OCI-LY7 (cell line): Measurements from ENCODE around the gene TNIK. TPM values are rescaled to one million over a fixed set of nuclear protein-coding genes. Genes with fewer than 3 reads are reported as not detected.

ENCODE experiments used
- BruUV-seq: library from RNA; stranded (reverse); fragments of 400-500 nt; replicated peaks from 2 replicates; lab custom pipeline; 2021; lab: Mats Ljungman, UMichigan
- CTCF ChIA-PET: fragments of 300-600 bp; sonication (Branson Sonifier 250); formaldehyde crosslinking; loops from one replicate; lab custom pipeline; 2022; ENCODE audit warnings: antibody characterized with exemption; ENCODE audit not compliant: unreplicated experiment; lab: Charles Lee
- POLR2A ChIA-PET: fragments of 300-600 bp; sonication (Branson Sonifier 250); formaldehyde crosslinking; loops from one replicate; lab custom pipeline; 2022; ENCODE audit warnings: antibody characterized with exemption; lab: Charles Lee
- DNase-seq: peaks from one replicate; pipeline ENCODE4 v3.0.0-alpha.2; 2015; ENCODE audit warnings: low spot score
- H2AFZ ChIP-seq: fragments of 200-600 bp; sonication (generic), shearing (Covaris generic); 2 replicates; pipeline ENCODE4 v1.6.1; 2014; ENCODE audit warnings: mild to moderate bottlenecking, antibody characterized with exemption, low read length, moderate library complexity
- H3K27ac ChIP-seq: fragments of 200-600 bp; sonication (generic); 2 replicates; pipeline ENCODE4 v1.5.1; 2014; ENCODE audit warnings: mixed run types, low read depth, mild to moderate bottlenecking, moderate library complexity, low read length, inconsistent platforms; ENCODE audit not compliant: poor library complexity, severe bottlenecking
- H3K36me3 ChIP-seq: fragments of 200-600 bp; sonication (generic); 2 replicates; pipeline ENCODE4 v1.6.1; 2014; ENCODE audit warnings: mild to moderate bottlenecking, antibody characterized with exemption, low read length, moderate library complexity, mixed read lengths; ENCODE audit not compliant: insufficient read depth
- H3K4me1 ChIP-seq: fragments of 200-600 bp; sonication (generic); 2 replicates; pipeline ENCODE4 v1.5.1; 2014; ENCODE audit warnings: mild to moderate bottlenecking, low read length; ENCODE audit not compliant: insufficient read depth, poor library complexity, severe bottlenecking
- H3K4me2 ChIP-seq: fragments of 200-600 bp; sonication (generic); 2 replicates; pipeline ENCODE4 v1.6.1; 2014; ENCODE audit warnings: mild to moderate bottlenecking, low read length
- H3K4me3 ChIP-seq: fragments of 200-600 bp; sonication (generic); 2 replicates; pipeline ENCODE4 v1.5.1; 2014; ENCODE audit warnings: mild to moderate bottlenecking, low read depth, low read length; ENCODE audit not compliant: poor library complexity, severe bottlenecking
- H3K79me2 ChIP-seq: fragments of 200-600 bp; sonication (generic); 2 replicates; pipeline ENCODE4 v1.6.1; 2016; ENCODE audit warnings: low read depth, mild to moderate bottlenecking, low read length, moderate library complexity, mixed read lengths; ENCODE audit not compliant: insufficient read depth
- H3K9me2 ChIP-seq: fragments of 200-600 bp; sonication (generic); 2 replicates; pipeline ENCODE4 v1.6.1; 2016; ENCODE audit warnings: mild to moderate bottlenecking, low read length, mixed read lengths; ENCODE audit not compliant: insufficient read depth
- H3K9me3 ChIP-seq: fragments of 200-600 bp; sonication (generic); 2 replicates; pipeline ENCODE4 v1.6.1; 2014; ENCODE audit warnings: mild to moderate bottlenecking, mixed run types, low read length, mixed read lengths
- H4K20me1 ChIP-seq: fragments of 200-600 bp; sonication (generic); 2 replicates; pipeline ENCODE4 v1.6.1; 2014; ENCODE audit warnings: mild to moderate bottlenecking, antibody characterized with exemption, low read length, moderate library complexity, mixed read lengths; ENCODE audit not compliant: insufficient read depth
- EZH2phosphoT487 ChIP-seq: fragments of 200-600 bp; sonication (generic); IDR thresholded peaks from 2 replicates; pipeline ENCODE4 v1.6.1; 2018; ENCODE audit warnings: low read depth, borderline replicate concordance, mild to moderate bottlenecking, mixed run types, antibody characterized with exemption, low read length, moderate library complexity, mixed read lengths
- intact Hi-C: fragments of 100-400 bp; cut with micrococcal nuclease; formaldehyde crosslinking; loops from one replicate; pipeline ENCODE4 v1.10.0; 2022; ENCODE audit not compliant: unreplicated experiment
- total RNA-seq, 2 experiments: library from RNA; depleted of rRNA in 1 of 2; stranded (reverse); fragments of >200 nt in 1 of 2; shearing (Covaris generic) in 1 of 2; gene quantifications; 2 replicates each; pipeline ENCODE4 v1.2.3, GENCODE V29; 2014 to 2022
- TF ChIP-seq, protein P1 (sequence below): fragments of 200-600 bp; sonication (generic); conservative IDR thresholded peaks from 2 replicates; pipeline ENCODE4 v1.5.1; 2014; ENCODE audit warnings: mild to moderate bottlenecking, antibody characterized with exemption, low read length, moderate library complexity, mixed read lengths

Gene TNIK
- total RNA-seq, 2 experiments from 2014 or later, result not detected

DNA sequence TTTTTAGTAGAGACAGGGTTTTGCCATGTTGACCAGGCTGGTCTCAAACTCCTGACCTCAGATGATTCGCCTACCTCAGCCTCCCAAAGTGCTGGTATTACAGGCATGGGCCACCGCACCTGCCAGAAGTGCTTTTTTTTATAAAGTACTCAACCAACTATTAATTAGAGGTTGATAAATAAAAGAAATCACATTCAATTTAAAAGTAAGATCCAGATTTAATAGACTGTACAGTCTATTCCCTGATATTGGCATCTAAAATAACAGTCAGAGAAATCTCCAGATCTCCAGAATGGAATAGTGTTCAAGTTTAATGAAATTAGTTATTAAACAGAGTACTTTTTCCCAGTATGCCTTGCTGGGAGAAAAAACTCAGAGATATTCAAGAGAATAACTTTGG lies 290.8 kb downstream of the TNIK start:
- Histone ChIP-seq H3K4me1 (no peaks in the 10 kb centered on the region), H3K9me2 (no peaks in the 10 kb centered on the region), H3K36me3 (no peaks in the 10 kb centered on the region), H3K4me3 (no peak overlapping the region), H4K20me1 (no peaks in the 10 kb centered on the region), H3K27ac (no peak overlapping the region), H2AFZ (no peak overlapping the region), H3K4me2 (no peak overlapping the region), H3K9me3 (no peaks in the 10 kb centered on the region), H3K79me2 (no peaks in the 10 kb centered on the region)
- POLR2A ChIA-PET, result interaction anchor here (0.7 kb wide), 1 partner anchor 386 kb away, joined by 3 read pairs; no protein-coding TSS in a partner anchor
- DNase-seq, result no peak
- CTCF ChIA-PET, result no interaction called here
- TF ChIP-seq EZH2phosphoT487, result no peak
- TF ChIP-seq, protein P1, sequence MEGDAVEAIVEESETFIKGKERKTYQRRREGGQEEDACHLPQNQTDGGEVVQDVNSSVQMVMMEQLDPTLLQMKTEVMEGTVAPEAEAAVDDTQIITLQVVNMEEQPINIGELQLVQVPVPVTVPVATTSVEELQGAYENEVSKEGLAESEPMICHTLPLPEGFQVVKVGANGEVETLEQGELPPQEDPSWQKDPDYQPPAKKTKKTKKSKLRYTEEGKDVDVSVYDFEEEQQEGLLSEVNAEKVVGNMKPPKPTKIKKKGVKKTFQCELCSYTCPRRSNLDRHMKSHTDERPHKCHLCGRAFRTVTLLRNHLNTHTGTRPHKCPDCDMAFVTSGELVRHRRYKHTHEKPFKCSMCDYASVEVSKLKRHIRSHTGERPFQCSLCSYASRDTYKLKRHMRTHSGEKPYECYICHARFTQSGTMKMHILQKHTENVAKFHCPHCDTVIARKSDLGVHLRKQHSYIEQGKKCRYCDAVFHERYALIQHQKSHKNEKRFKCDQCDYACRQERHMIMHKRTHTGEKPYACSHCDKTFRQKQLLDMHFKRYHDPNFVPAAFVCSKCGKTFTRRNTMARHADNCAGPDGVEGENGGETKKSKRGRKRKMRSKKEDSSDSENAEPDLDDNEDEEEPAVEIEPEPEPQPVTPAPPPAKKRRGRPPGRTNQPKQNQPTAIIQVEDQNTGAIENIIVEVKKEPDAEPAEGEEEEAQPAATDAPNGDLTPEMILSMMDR, result no peak
- intact Hi-C loops, result no loop called here
- no TSS peak for BruUV-seq

DNA sequence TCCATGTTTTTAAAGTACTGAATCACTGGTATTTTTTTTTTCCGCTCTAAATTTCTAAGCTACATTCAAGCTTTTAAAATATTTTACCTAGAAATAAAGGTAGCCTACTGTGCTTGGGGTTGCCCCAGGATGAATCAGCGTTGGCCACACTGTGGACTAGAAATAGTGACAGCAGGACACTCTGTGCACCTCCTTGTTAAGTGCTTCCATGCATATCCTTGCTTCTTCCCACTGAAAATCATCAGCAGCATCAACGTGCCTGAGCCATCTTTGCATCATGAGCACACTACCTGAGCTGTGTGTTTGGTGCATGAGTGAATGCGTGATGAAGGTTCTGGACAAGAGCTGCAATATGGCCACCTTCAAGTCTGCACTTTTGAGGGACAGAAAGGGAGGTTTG lies 291.7 kb downstream of the TNIK start:
- ChIA-PET POLR2A (interaction anchor here (0.5 kb wide), 1 partner anchor 317 kb away, joined by 6 read pairs; no protein-coding TSS in a partner anchor), CTCF (no interaction called here)
- Histone ChIP-seq H3K36me3 (no peaks in the 10 kb centered on the region), H3K4me2 (no peak overlapping the region), H3K4me1 (no peaks in the 10 kb centered on the region), H3K79me2 (no peaks in the 10 kb centered on the region), H3K4me3 (no peak overlapping the region), H3K9me3 (peaks cover 3% of the 10 kb centered on the region; the same call in 1 of the 2 replicates), H2AFZ (no peak overlapping the region), H3K27ac (no peak overlapping the region), H4K20me1 (no peaks in the 10 kb centered on the region), H3K9me2 (no peaks in the 10 kb centered on the region)
- intact Hi-C loops, result no loop called here
- no TSS peak for BruUV-seq
- DNase-seq, result no peak
- no peak for TF ChIP-seq EZH2phosphoT487
- TF ChIP-seq, protein P1, result no peak

DNA sequence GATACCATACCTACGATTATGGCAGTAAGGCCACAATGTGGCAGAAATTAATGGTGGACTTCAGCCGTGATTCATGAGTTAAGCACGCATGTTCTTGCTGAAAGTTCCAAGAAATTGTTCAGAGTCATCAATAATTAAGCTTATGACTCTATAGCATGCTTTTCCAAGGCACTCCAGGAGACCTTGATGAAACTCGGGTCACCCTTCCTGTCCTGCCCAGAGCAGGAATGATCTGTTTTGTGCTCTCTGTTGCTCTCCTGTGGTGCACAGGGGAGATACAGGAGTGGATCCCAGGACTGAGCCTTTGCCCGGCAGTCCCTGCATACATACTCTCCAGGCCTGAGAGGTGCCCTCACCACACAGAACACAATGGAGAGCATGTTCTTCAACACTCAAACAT lies 292.1 kb downstream of the TNIK start:
- H3K79me2 ChIP-seq, result no peaks in the 10 kb centered on the region
- no peak overlapping the region for H3K27ac ChIP-seq
- H3K9me3 ChIP-seq, result peaks cover 8% of the 10 kb centered on the region; the same call in 1 of the 2 replicates
- no TSS peak for BruUV-seq
- no peaks in the 10 kb centered on the region for H3K9me2 ChIP-seq
- no peak overlapping the region for H2AFZ ChIP-seq
- H4K20me1 ChIP-seq, result no peaks in the 10 kb centered on the region
- DNase-seq, result no peak
- no peaks in the 10 kb centered on the region for H3K4me1 ChIP-seq
- no peak for TF ChIP-seq EZH2phosphoT487
- TF ChIP-seq, protein P1, result 0 out of 2 replicates have a peak, but pooled peaks have one; percentile 9
- H3K4me2 ChIP-seq, result no peak overlapping the region
- H3K36me3 ChIP-seq, result no peaks in the 10 kb centered on the region
- ChIA-PET CTCF (no interaction called here), POLR2A (interaction anchor here (0.5 kb wide), 1 partner anchor 318 kb away, joined by 6 read pairs; no protein-coding TSS in a partner anchor)
- H3K4me3 ChIP-seq, result no peak overlapping the region
- intact Hi-C loops, result no loop called here
